NT2/D1 (cell line): Measurements from ENCODE around the gene CPED1.

Experiments used
- SUZ12 ChIP-seq: IDR thresholded peaks from 2 replicates; pipeline ENCODE4 v1.6.1; 2011; ENCODE audit not compliant: insufficient read length, insufficient read depth; ENCODE audit errors: extremely low read depth
- YY1 ChIP-seq: IDR thresholded peaks from 2 replicates; pipeline ENCODE4 v1.6.1; 2011; ENCODE audit not compliant: insufficient read length, insufficient read depth

- TF ChIP-seq YY1 (no peak), SUZ12 (no peak)
Measured at GRCh38 chr7:121119047-121119446, 130.5 kb downstream of the CPED1 start.
